ENCODE measurements around the gene SERPINA6.

GRCh38 chr14:94340533-94340932 is 17.4 kb upstream of the SERPINA6 start:
- TF ChIP-seq, protein P1, sequence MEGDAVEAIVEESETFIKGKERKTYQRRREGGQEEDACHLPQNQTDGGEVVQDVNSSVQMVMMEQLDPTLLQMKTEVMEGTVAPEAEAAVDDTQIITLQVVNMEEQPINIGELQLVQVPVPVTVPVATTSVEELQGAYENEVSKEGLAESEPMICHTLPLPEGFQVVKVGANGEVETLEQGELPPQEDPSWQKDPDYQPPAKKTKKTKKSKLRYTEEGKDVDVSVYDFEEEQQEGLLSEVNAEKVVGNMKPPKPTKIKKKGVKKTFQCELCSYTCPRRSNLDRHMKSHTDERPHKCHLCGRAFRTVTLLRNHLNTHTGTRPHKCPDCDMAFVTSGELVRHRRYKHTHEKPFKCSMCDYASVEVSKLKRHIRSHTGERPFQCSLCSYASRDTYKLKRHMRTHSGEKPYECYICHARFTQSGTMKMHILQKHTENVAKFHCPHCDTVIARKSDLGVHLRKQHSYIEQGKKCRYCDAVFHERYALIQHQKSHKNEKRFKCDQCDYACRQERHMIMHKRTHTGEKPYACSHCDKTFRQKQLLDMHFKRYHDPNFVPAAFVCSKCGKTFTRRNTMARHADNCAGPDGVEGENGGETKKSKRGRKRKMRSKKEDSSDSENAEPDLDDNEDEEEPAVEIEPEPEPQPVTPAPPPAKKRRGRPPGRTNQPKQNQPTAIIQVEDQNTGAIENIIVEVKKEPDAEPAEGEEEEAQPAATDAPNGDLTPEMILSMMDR (IDR thresholded peaks at IDR 0.05; ENCODE audit: borderline replicate concordance, extremely low read depth, low read length, poor library complexity, severe bottlenecking) = no peak
- TF ChIP-seq EZH2 (IDR thresholded peaks at IDR 0.05; ENCODE audit: borderline replicate concordance, low read depth, low read length, severe bottlenecking) = no peak

Data from DND-41 (cell line).